Liver (tissue), 9 donors: Measurements from ENCODE around the gene CCDC83. TPM values are rescaled to one million over a fixed set of nuclear protein-coding genes. Genes with fewer than 3 reads are reported as not detected.

Experiments used
- DNase-seq: peaks from one replicate; pipeline ENCODE4 v3.0.0-alpha.2; 2017; ENCODE audit warnings: low spot score
- H3K27ac ChIP-seq, 2 donors: one replicate each; pipeline ENCODE4 v1.7.0; 2013; ENCODE audit warnings: inconsistent platforms in 2 of 2, low read length in 2 of 2, control low read depth in 1 of 2, low read depth in 1 of 2, mild to moderate bottlenecking in 1 of 2
- H3K27me3 ChIP-seq, 4 donors: one replicate each; pipeline versions ENCODE4 v1.6.1 to v1.7.0; 2013; ENCODE audit warnings: low read length in 3 of 4, inconsistent platforms in 1 of 4, mild to moderate bottlenecking in 1 of 4, moderate library complexity in 1 of 4; ENCODE audit not compliant: control insufficient read depth in 4 of 4, insufficient read depth in 4 of 4
- H3K36me3 ChIP-seq, 4 donors: one replicate each; pipeline versions ENCODE4 v1.6.1 to v1.7.0; 2013; ENCODE audit warnings: low read length in 3 of 4, mild to moderate bottlenecking in 3 of 4, low read depth in 1 of 4, moderate library complexity in 1 of 4; ENCODE audit not compliant: control insufficient read depth in 4 of 4, insufficient read depth in 3 of 4
- H3K4me1 ChIP-seq, 4 donors: one replicate each; pipeline versions ENCODE4 v1.6.1 to v1.7.0; 2013; ENCODE audit warnings: low read length in 3 of 4, mild to moderate bottlenecking in 3 of 4, moderate library complexity in 1 of 4; ENCODE audit not compliant: control insufficient read depth in 4 of 4, insufficient read depth in 4 of 4
- H3K4me3 ChIP-seq, 3 donors: one replicate each; pipeline versions ENCODE4 v1.6.1 to v1.7.0; 2013; ENCODE audit warnings: low read length in 3 of 3, control low read depth in 1 of 3, low read depth in 1 of 3, mild to moderate bottlenecking in 1 of 3
- H3K9ac ChIP-seq, 2 donors: one replicate each; pipeline ENCODE4 v1.7.0; 2013; ENCODE audit warnings: low read length in 2 of 2, mild to moderate bottlenecking in 2 of 2, moderate library complexity in 2 of 2, control low read depth in 1 of 2, low read depth in 1 of 2
- H3K9me3 ChIP-seq, 4 donors: one replicate each; pipeline versions ENCODE4 v1.6.1 to v1.7.0; 2013; ENCODE audit warnings: low read length in 3 of 4; ENCODE audit not compliant: control insufficient read depth in 4 of 4
- FOXA1 ChIP-seq: IDR thresholded peaks from 2 replicates; pipeline ENCODE4 v1.6.1; 2016; ENCODE audit warnings: antibody characterized with exemption
- FOXA2 ChIP-seq: IDR thresholded peaks from 2 replicates; pipeline ENCODE4 v1.6.1; 2016; ENCODE audit warnings: antibody characterized with exemption
- GABPA ChIP-seq, 2 donors: IDR thresholded peaks in 1 of 2; conservative IDR thresholded peaks in 1 of 2; 2 replicates each; pipeline ENCODE4 v1.6.1; 2016; ENCODE audit warnings: antibody characterized with exemption in 2 of 2, mild to moderate bottlenecking in 1 of 2, moderate library complexity in 1 of 2
- HNF4A ChIP-seq, 2 donors: conservative IDR thresholded peaks; 2 replicates each; pipeline ENCODE4 v1.6.1; 2016; ENCODE audit warnings: antibody characterized with exemption in 2 of 2, mild to moderate bottlenecking in 2 of 2
- HNF4G ChIP-seq: IDR thresholded peaks from 2 replicates; pipeline ENCODE4 v1.6.1; 2016; ENCODE audit warnings: antibody characterized with exemption
- JUND ChIP-seq, 2 donors: IDR thresholded peaks; 2 replicates each; pipeline ENCODE4 v1.6.1; 2016; ENCODE audit warnings: antibody characterized with exemption in 2 of 2
- NR2F2 ChIP-seq: IDR thresholded peaks from 2 replicates; pipeline ENCODE4 v1.6.1; 2016; ENCODE audit warnings: antibody characterized with exemption
- RAD21 ChIP-seq, 2 donors: IDR thresholded peaks; 2 replicates each; pipeline ENCODE4 v1.6.1; 2016; ENCODE audit warnings: antibody characterized with exemption in 2 of 2, mild to moderate bottlenecking in 2 of 2
- RXRA ChIP-seq, 2 donors: IDR thresholded peaks; 2 replicates each; pipeline ENCODE4 v1.6.1; 2017 to 2018; ENCODE audit warnings: antibody characterized with exemption in 2 of 2, mild to moderate bottlenecking in 1 of 2
- TAF1 ChIP-seq: conservative IDR thresholded peaks from 2 replicates; pipeline ENCODE4 v1.6.1; 2016; ENCODE audit warnings: antibody characterized with exemption, mild to moderate bottlenecking
- YY1 ChIP-seq: IDR thresholded peaks from 2 replicates; pipeline ENCODE4 v1.6.1; 2016; ENCODE audit warnings: antibody characterized with exemption, mild to moderate bottlenecking
- WGBS: extraction: QIAGEN DNeasy Blood & Tissue Kit; methylation state at CpG from one replicate; pipeline ENCODE4 v1.1.7; 2013; 5-methylcytosine and 5-hydroxymethylcytosine counted together
- polyA plus RNA-seq, 2 donors: library from polyadenylated mRNA; stranded (reverse) in 1 of 2; unstranded in 1 of 2; fragments of 200-250 nt in 1 of 2; fragments of >200 nt in 1 of 2; fragmentation: Nextera tagmentation in 1 of 2; extraction: Ambion mirVana in 1 of 2; gene quantifications; one replicate each; pipeline versions ENCODE4 v1.2.1 to v1.2.3, GENCODE V29; 2013 to 2015
- total RNA-seq, 2 donors: library from RNA; depleted of rRNA; stranded (reverse); fragments of >200 nt; gene quantifications; one replicate each; pipeline ENCODE4 v1.2.3, GENCODE V29; 2014
- TF ChIP-seq, protein P1 (sequence below): IDR thresholded peaks from 2 replicates; pipeline ENCODE4 v1.6.1; 2016; ENCODE audit warnings: antibody characterized with exemption
- TF ChIP-seq, protein P2 (sequence below): IDR thresholded peaks from 2 replicates; pipeline ENCODE4 v1.6.1; 2016; ENCODE audit warnings: antibody characterized with exemption
- TF ChIP-seq, protein P3 (sequence below): IDR thresholded peaks from 2 replicates; pipeline ENCODE4 v1.6.1; 2016; ENCODE audit warnings: antibody characterized with exemption
- TF ChIP-seq, protein P4 (sequence below): fragments of 150-350 bp; IDR thresholded peaks from 2 replicates; pipeline ENCODE4 v1.5.1; 2017; ENCODE audit warnings: improper control_type of control experiment, low read depth, low read length; ENCODE audit not compliant: missing input control
- TF ChIP-seq, protein P5 (sequence below): IDR thresholded peaks from 2 replicates; pipeline ENCODE4 v1.6.1; 2016; ENCODE audit warnings: antibody characterized with exemption, mild to moderate bottlenecking
- donor health status: healthy.
- donor health status: healthy.
- donor health status: healthy.
- donor health status: healthy.
- donor health status: healthy.

Gene CCDC83
- total and polyA plus RNA-seq, 4 donors, result not detected

DNA sequence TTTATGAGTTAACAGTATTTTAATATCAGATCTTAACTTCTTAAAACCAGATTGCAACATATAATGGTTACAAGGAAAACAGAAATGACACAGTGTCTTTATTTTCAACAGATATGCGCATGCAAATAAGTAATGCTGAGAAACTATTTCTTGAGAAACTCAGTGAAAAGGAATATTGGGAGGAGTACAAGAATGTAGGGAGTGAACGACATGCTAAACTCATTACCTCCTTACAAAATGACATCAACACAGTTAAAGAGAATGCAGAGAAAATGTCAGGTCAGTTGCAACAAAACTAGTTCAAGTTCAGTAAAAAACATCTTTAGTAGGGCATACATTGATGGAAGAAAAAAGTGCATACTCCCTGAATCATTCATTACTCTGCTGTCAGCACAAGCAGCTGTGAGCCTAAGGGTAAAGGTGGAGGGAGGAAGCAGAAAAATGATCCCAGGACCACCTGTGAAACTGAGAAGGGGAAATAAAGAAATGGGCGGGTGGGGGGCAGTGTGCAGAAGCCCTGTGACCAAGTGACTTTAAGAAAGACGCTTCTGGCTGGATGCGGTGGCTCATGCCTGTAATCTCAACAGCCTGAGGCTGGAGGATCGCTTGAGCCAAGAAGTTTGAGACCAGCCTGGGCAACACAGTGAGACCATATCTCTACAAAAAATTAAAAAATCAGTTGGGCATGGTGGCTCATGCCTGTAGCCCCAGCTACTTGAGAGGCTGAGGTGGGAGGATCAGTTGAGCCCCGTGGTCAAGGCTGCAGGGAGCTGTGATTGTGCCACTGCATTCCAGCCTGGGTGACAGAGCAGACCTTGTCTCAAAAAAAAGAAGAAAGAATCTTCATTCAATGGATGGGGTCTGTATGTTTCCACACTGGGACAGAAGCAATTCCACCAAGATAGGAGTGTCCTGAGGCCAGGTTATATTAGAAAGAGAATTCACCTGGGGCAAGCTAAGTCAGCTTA is 31.2 kb downstream of the CCDC83 start (continued):
- TF ChIP-seq, protein P1, sequence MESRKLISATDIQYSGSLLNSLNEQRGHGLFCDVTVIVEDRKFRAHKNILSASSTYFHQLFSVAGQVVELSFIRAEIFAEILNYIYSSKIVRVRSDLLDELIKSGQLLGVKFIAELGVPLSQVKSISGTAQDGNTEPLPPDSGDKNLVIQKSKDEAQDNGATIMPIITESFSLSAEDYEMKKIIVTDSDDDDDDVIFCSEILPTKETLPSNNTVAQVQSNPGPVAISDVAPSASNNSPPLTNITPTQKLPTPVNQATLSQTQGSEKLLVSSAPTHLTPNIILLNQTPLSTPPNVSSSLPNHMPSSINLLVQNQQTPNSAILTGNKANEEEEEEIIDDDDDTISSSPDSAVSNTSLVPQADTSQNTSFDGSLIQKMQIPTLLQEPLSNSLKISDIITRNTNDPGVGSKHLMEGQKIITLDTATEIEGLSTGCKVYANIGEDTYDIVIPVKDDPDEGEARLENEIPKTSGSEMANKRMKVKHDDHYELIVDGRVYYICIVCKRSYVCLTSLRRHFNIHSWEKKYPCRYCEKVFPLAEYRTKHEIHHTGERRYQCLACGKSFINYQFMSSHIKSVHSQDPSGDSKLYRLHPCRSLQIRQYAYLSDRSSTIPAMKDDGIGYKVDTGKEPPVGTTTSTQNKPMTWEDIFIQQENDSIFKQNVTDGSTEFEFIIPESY, result no peak

DNA sequence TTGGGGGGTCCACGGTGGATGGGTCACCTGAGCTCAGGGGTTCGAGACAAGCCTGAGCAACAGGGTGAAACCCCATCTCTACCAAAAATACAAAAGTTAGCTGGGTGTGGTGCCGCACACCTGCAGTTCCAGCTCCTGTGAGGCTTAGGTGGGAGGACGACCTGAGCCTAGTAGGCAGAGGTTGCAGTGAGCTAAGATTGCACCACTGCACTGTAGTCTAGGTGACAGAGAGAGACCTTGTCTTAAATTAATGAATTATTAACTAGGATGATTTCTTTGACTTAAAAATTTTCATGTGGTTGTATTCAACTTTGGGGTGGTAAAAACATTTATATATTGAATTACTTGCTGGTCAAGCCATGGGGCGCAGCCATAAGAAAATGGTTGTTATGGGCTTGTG is 33.9 kb downstream of the CCDC83 start:
- DNase-seq, result no peak
- WGBS, result 81% methylated on average over 5 of the region's 5 CpGs

DNA sequence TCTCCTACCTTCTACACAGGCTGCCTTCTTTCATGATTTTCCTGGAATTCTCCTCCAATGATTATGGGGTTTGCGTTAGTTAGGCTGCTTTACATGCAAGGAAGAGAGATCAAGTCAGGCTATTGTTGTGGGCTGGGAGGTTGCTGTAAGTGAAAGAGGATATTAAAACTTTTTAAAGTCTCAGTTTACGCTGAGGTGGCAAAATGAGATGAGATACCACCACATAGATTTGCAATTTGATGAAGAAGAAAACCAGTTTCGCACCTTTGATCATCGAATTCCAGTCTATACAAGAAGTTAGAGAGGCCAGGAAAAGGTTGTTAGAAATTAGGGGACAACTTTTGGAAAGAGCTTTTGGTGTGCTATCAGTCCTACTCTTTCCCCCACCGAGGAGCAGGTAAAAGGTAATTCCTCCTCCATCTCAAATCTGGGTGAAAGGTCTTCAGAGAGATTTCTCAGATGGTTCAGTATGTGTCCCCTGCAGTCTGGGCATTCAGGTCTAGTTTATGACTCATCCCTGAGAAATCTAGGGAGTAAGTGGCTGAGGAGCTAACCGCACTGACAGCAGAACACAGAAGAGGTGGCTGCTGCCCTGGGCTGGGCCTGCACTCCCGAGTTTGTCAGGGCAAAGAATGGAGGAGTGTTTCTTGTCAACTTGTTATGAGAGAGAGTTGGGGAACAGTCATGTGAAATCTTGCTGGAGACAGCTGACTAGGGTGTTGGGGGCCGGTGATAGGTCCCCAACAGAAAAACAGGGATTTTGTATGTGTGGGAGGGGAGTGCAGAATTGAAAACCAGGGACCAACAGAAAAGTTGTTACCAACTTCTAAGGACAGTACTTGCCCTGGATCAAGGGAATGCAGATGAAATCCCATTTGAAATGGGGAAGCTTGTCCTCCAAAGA is 34.7 kb downstream of the CCDC83 start:
- no peak for DNase-seq
- Histone ChIP-seq H3K27me3 (no peaks in the 10 kb centered on the region), H3K27ac (no peak overlapping the region), H3K9me3 (no peaks in the 10 kb centered on the region), H3K4me3 (no peak overlapping the region), H3K36me3 (no peaks in the 10 kb centered on the region), H3K9ac (no peak overlapping the region), H3K4me1 (no peaks in the 10 kb centered on the region)
- 92% methylated on average over 8 of the region's 8 CpGs for WGBS
- TF ChIP-seq, protein P1, result no peak
- TF ChIP-seq NR2F2 (no peak), HNF4G (no peak), TAF1 (no peak), JUND (IDR thresholded peaks at IDR 0.05) (no peak), FOXA2 (no peak), RXRA (IDR thresholded peaks at IDR 0.05) (no peak), YY1 (no peak), HNF4A (conservative IDR thresholded peaks at IDR 0.05) (no peak), RAD21 (IDR thresholded peaks at IDR 0.05) (no peak), GABPA (IDR thresholded peaks at IDR 0.05 in 1 of 2, conservative IDR thresholded peaks at IDR 0.05 in 1 of 2) (no peak), FOXA1 (no peak)
- TF ChIP-seq, protein P2, sequence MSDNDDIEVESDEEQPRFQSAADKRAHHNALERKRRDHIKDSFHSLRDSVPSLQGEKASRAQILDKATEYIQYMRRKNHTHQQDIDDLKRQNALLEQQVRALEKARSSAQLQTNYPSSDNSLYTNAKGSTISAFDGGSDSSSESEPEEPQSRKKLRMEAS, result no peak
- TF ChIP-seq, protein P3, sequence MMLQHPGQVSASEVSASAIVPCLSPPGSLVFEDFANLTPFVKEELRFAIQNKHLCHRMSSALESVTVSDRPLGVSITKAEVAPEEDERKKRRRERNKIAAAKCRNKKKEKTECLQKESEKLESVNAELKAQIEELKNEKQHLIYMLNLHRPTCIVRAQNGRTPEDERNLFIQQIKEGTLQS, result no peak
- TF ChIP-seq, protein P4, sequence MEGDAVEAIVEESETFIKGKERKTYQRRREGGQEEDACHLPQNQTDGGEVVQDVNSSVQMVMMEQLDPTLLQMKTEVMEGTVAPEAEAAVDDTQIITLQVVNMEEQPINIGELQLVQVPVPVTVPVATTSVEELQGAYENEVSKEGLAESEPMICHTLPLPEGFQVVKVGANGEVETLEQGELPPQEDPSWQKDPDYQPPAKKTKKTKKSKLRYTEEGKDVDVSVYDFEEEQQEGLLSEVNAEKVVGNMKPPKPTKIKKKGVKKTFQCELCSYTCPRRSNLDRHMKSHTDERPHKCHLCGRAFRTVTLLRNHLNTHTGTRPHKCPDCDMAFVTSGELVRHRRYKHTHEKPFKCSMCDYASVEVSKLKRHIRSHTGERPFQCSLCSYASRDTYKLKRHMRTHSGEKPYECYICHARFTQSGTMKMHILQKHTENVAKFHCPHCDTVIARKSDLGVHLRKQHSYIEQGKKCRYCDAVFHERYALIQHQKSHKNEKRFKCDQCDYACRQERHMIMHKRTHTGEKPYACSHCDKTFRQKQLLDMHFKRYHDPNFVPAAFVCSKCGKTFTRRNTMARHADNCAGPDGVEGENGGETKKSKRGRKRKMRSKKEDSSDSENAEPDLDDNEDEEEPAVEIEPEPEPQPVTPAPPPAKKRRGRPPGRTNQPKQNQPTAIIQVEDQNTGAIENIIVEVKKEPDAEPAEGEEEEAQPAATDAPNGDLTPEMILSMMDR, result no peak
- TF ChIP-seq, protein P5, sequence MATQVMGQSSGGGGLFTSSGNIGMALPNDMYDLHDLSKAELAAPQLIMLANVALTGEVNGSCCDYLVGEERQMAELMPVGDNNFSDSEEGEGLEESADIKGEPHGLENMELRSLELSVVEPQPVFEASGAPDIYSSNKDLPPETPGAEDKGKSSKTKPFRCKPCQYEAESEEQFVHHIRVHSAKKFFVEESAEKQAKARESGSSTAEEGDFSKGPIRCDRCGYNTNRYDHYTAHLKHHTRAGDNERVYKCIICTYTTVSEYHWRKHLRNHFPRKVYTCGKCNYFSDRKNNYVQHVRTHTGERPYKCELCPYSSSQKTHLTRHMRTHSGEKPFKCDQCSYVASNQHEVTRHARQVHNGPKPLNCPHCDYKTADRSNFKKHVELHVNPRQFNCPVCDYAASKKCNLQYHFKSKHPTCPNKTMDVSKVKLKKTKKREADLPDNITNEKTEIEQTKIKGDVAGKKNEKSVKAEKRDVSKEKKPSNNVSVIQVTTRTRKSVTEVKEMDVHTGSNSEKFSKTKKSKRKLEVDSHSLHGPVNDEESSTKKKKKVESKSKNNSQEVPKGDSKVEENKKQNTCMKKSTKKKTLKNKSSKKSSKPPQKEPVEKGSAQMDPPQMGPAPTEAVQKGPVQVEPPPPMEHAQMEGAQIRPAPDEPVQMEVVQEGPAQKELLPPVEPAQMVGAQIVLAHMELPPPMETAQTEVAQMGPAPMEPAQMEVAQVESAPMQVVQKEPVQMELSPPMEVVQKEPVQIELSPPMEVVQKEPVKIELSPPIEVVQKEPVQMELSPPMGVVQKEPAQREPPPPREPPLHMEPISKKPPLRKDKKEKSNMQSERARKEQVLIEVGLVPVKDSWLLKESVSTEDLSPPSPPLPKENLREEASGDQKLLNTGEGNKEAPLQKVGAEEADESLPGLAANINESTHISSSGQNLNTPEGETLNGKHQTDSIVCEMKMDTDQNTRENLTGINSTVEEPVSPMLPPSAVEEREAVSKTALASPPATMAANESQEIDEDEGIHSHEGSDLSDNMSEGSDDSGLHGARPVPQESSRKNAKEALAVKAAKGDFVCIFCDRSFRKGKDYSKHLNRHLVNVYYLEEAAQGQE, result no peak

More for the DNA sequence above, 33.9 kb downstream of the CCDC83 start:
- Histone ChIP-seq H3K4me3 (no peak overlapping the region), H3K36me3 (no peaks in the 10 kb centered on the region), H3K9me3 (no peaks in the 10 kb centered on the region), H3K4me1 (no peaks in the 10 kb centered on the region), H3K27ac (no peak overlapping the region), H3K9ac (no peak overlapping the region), H3K27me3 (no peaks in the 10 kb centered on the region)
- no peak for TF ChIP-seq FOXA2
- TF ChIP-seq, protein P2, result no peak
